HCT116 (cell line): ENCODE data around the gene ACTR8.

Experiments used
- CBX3 ChIP-seq: IDR thresholded peaks from 2 replicates; pipeline ENCODE4 v1.6.1; 2012; ENCODE audit warnings: low read depth
- CEBPB ChIP-seq: IDR thresholded peaks from 2 replicates; pipeline ENCODE4 v1.6.1; 2012; ENCODE audit warnings: low read depth
- EZH2phosphoT487 ChIP-seq: fragments of 200-600 bp; IDR thresholded peaks from 2 replicates; pipeline ENCODE4 v1.6.1; 2018; ENCODE audit warnings: antibody characterized with exemption, borderline replicate concordance
- POLR2A ChIP-seq: IDR thresholded peaks from 2 replicates; pipeline ENCODE4 v1.7.0; 2011; ENCODE audit warnings: borderline replicate concordance; ENCODE audit not compliant: insufficient read depth, insufficient read length; ENCODE audit errors: extremely low read depth
- POLR2AphosphoS5 ChIP-seq: IDR thresholded peaks from 2 replicates; pipeline ENCODE4 v1.6.1; 2011; ENCODE audit warnings: mild to moderate bottlenecking, low read depth, low read length, moderate library complexity
- SIN3A ChIP-seq: IDR thresholded peaks from 2 replicates; pipeline ENCODE4 v1.6.1; 2012; ENCODE audit warnings: low read depth
- ZNF274 ChIP-seq: fragments of 200-500 bp; sonication (Bioruptor generic); IDR thresholded peaks from 2 replicates; pipeline ENCODE4 v1.6.1; 2014; ENCODE audit warnings: mild to moderate bottlenecking, low read depth, low read length, inconsistent platforms
- TF ChIP-seq, protein P1 (sequence below): IDR thresholded peaks from 2 replicates; pipeline ENCODE4 v1.6.1; 2012; ENCODE audit warnings: low read depth
- TF ChIP-seq, protein P2 (sequence below): IDR thresholded peaks from 2 replicates; pipeline ENCODE4 v1.6.1; 2012
- TF ChIP-seq, protein P3 (sequence below), 3 experiments: fragments of 200-600 bp in 1 of 3; sonication (generic) in 1 of 3; IDR thresholded peaks in 2 of 3; conservative IDR thresholded peaks in 1 of 3; 2 replicates each; pipeline ENCODE4 v1.5.1; 2012 to 2017; ENCODE audit warnings: low read depth in 2 of 3, low read length in 2 of 3, antibody characterized with exemption in 1 of 3, borderline replicate concordance in 1 of 3, control low read depth in 1 of 3, mild to moderate bottlenecking in 1 of 3, mixed read lengths in 1 of 3, mixed run types in 1 of 3, moderate library complexity in 1 of 3; ENCODE audit not compliant: insufficient read depth in 1 of 3
- TF ChIP-seq, protein P4 (sequence below): IDR thresholded peaks from 2 replicates; pipeline ENCODE4 v1.6.1; 2011; ENCODE audit warnings: mild to moderate bottlenecking, low read length, moderate library complexity; ENCODE audit not compliant: insufficient replicate concordance; ENCODE audit errors: extremely low read depth

DNA sequence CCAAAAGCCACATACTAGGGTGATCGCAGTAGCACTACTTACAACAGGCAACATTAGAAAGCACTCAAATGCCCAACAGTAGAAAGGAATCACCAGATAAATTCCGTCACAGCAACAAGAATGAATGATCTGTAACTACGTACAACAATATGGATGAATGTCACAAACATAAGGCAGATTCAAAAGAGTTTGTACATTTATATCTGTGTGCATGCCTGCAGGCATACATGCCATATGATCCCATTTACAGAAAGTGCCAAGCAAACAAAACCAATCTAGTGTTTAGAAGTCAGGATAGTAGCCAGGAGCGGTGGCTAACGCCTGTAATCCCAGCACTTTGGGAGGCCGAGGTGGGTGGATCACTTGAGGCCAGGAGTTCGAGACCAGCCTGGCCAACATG, 32.0 kb downstream of the ACTR8 start:
- TF ChIP-seq, protein P1, sequence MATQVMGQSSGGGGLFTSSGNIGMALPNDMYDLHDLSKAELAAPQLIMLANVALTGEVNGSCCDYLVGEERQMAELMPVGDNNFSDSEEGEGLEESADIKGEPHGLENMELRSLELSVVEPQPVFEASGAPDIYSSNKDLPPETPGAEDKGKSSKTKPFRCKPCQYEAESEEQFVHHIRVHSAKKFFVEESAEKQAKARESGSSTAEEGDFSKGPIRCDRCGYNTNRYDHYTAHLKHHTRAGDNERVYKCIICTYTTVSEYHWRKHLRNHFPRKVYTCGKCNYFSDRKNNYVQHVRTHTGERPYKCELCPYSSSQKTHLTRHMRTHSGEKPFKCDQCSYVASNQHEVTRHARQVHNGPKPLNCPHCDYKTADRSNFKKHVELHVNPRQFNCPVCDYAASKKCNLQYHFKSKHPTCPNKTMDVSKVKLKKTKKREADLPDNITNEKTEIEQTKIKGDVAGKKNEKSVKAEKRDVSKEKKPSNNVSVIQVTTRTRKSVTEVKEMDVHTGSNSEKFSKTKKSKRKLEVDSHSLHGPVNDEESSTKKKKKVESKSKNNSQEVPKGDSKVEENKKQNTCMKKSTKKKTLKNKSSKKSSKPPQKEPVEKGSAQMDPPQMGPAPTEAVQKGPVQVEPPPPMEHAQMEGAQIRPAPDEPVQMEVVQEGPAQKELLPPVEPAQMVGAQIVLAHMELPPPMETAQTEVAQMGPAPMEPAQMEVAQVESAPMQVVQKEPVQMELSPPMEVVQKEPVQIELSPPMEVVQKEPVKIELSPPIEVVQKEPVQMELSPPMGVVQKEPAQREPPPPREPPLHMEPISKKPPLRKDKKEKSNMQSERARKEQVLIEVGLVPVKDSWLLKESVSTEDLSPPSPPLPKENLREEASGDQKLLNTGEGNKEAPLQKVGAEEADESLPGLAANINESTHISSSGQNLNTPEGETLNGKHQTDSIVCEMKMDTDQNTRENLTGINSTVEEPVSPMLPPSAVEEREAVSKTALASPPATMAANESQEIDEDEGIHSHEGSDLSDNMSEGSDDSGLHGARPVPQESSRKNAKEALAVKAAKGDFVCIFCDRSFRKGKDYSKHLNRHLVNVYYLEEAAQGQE: no peak
- TF ChIP-seq CBX3: no peak
- no peak for TF ChIP-seq SIN3A
- TF ChIP-seq, protein P2, sequence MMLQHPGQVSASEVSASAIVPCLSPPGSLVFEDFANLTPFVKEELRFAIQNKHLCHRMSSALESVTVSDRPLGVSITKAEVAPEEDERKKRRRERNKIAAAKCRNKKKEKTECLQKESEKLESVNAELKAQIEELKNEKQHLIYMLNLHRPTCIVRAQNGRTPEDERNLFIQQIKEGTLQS: no peak
- TF ChIP-seq POLR2A: no peak
- no peak for TF ChIP-seq POLR2AphosphoS5
- TF ChIP-seq ZNF274: no peak
- TF ChIP-seq, protein P3, sequence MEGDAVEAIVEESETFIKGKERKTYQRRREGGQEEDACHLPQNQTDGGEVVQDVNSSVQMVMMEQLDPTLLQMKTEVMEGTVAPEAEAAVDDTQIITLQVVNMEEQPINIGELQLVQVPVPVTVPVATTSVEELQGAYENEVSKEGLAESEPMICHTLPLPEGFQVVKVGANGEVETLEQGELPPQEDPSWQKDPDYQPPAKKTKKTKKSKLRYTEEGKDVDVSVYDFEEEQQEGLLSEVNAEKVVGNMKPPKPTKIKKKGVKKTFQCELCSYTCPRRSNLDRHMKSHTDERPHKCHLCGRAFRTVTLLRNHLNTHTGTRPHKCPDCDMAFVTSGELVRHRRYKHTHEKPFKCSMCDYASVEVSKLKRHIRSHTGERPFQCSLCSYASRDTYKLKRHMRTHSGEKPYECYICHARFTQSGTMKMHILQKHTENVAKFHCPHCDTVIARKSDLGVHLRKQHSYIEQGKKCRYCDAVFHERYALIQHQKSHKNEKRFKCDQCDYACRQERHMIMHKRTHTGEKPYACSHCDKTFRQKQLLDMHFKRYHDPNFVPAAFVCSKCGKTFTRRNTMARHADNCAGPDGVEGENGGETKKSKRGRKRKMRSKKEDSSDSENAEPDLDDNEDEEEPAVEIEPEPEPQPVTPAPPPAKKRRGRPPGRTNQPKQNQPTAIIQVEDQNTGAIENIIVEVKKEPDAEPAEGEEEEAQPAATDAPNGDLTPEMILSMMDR (IDR thresholded peaks at IDR 0.05 in 2 of 3, conservative IDR thresholded peaks at IDR 0.05 in 1 of 3; ENCODE audit: borderline replicate concordance in 1 of 3, insufficient read depth in 1 of 3, low read depth in 2 of 3, low read length in 2 of 3): no peak
- no peak for TF ChIP-seq CEBPB
- no peak for TF ChIP-seq EZH2phosphoT487
- TF ChIP-seq, protein P4, sequence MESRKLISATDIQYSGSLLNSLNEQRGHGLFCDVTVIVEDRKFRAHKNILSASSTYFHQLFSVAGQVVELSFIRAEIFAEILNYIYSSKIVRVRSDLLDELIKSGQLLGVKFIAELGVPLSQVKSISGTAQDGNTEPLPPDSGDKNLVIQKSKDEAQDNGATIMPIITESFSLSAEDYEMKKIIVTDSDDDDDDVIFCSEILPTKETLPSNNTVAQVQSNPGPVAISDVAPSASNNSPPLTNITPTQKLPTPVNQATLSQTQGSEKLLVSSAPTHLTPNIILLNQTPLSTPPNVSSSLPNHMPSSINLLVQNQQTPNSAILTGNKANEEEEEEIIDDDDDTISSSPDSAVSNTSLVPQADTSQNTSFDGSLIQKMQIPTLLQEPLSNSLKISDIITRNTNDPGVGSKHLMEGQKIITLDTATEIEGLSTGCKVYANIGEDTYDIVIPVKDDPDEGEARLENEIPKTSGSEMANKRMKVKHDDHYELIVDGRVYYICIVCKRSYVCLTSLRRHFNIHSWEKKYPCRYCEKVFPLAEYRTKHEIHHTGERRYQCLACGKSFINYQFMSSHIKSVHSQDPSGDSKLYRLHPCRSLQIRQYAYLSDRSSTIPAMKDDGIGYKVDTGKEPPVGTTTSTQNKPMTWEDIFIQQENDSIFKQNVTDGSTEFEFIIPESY: no peak
